ENCODE data around the gene APOE. TPM values are rescaled to one million over a fixed set of nuclear protein-coding genes. Genes with fewer than 3 reads are reported as not detected.

The APOE gene
- total RNA-seq, 2 donors from 2014 or later: 2,216 to 2,598 TPM

DNA sequence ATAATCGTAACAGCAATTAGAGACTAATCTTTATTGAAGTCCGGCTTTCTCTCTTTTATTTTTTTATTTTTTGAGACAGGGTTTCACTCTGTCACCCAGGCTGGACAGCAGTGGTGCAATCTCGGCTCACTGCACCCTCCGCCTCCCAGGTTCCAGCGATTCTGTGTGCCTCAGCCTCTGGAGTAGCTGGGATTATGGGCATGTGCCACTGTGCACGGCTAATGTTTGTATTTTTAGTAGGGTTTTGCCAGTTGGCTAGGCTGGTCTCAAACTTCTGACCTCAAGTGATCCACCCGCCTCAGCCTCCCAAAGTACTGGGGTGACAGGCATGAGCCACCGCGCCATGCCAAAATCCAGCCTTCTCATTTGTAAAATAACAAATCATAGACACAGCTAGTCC lies 44.0 kb downstream of the APOE start:
- peaks cover 1% of the 10 kb centered on the region for H3K36me3 Mint-ChIP-seq (ENCODE audit: low read depth)
- no peaks in the 10 kb centered on the region for H3K4me1 ChIP-seq (ENCODE audit: control insufficient read depth, insufficient read depth, low read length)
- H3K4me3 ChIP-seq (ENCODE audit: low read length): no peak overlapping the region
- no peaks in the 10 kb centered on the region for H3K36me3 ChIP-seq (ENCODE audit: control insufficient read depth, insufficient read depth, low read length)
- TF ChIP-seq, protein P1, sequence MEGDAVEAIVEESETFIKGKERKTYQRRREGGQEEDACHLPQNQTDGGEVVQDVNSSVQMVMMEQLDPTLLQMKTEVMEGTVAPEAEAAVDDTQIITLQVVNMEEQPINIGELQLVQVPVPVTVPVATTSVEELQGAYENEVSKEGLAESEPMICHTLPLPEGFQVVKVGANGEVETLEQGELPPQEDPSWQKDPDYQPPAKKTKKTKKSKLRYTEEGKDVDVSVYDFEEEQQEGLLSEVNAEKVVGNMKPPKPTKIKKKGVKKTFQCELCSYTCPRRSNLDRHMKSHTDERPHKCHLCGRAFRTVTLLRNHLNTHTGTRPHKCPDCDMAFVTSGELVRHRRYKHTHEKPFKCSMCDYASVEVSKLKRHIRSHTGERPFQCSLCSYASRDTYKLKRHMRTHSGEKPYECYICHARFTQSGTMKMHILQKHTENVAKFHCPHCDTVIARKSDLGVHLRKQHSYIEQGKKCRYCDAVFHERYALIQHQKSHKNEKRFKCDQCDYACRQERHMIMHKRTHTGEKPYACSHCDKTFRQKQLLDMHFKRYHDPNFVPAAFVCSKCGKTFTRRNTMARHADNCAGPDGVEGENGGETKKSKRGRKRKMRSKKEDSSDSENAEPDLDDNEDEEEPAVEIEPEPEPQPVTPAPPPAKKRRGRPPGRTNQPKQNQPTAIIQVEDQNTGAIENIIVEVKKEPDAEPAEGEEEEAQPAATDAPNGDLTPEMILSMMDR (conservative IDR thresholded peaks at IDR 0.05): no peak
- no peak overlapping the region for H3K27ac ChIP-seq (ENCODE audit: low read depth, low read length)
- DNase-seq: no peak
- no peaks in the 10 kb centered on the region for H3K27me3 ChIP-seq (ENCODE audit: control insufficient read depth, insufficient read depth, low read length, poor library complexity, severe bottlenecking)
- no peaks in the 10 kb centered on the region for H3K9me3 Mint-ChIP-seq
- H3K27me3 Mint-ChIP-seq (ENCODE audit: insufficient read depth): no peaks in the 10 kb centered on the region
- no peak overlapping the region for H3K27ac Mint-ChIP-seq
- no peaks in the 10 kb centered on the region for H3K9me3 ChIP-seq (ENCODE audit: control insufficient read depth, low read length)
- no peak overlapping the region for H3K9ac ChIP-seq (ENCODE audit: extremely low read depth, low read length, poor library complexity, severe bottlenecking)
- H3K4me1 Mint-ChIP-seq: peaks cover 3% of the 10 kb centered on the region
- no peak overlapping the region for H3K4me3 Mint-ChIP-seq
- 81 to 100% methylated on average over 3 to 9 of the region's 9 CpGs for WGBS, 2 experiments (ENCODE audit: insufficient coverage in 1 of 2, insufficient read length in 1 of 2)

DNA sequence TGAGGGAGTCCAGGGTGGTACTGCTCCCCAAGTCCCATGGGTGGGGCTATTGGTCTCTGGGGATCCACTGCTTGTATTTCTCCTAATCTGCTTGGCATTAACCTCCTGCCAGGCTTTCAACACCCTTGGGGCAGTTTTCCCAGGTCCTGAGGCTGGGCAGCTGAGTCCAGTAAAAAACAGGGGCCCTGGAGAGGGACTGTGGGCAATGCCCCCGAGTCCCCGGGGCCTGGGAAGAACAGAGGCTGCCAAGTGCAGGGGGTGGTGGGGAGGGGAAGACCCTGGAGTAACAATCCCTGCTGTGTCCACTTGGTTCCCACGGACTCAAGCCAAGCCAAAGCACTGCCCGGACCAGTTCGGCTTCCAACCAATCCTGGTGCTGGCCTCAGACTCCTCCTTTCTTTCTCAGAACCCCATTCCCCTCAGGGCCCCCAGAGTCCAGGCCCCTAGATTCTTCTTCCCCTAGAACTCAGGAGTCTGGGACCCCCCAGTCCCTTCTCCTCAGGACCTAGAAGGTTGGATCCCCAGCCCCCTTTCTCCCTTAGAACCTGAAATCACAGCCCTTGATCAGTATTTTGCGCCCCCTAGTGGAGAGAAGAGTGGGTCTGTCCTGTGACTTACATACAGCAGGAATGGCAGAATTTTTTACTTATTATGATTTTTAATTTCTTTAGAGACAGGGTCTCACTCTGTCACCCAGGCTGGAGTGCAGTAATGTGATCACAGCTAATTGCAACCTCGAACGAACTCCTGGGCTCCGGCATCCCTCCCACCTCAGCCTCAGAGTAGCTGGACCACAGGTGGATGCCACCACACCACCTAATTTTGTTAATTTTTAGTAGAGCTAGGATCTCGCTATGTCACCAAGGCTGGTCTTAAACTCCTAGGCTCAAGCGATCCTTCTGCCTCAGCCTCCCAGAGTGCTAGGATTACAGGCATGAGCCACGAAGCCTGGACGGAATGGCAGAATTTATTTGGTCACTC lies 45.9 kb downstream of the APOE start:
- H3K4me1 ChIP-seq (ENCODE audit: control insufficient read depth, insufficient read depth, low read length): peaks cover 4% of the 10 kb centered on the region
- peaks cover 1% of the 10 kb centered on the region for H3K36me3 Mint-ChIP-seq (ENCODE audit: low read depth)
- no peak overlapping the region for H3K4me3 Mint-ChIP-seq
- 63 to 64% methylated on average over 12 to 13 of the region's 13 CpGs for whole genome bisulfite sequencing, 2 experiments (ENCODE audit: insufficient coverage in 1 of 2, insufficient read length in 1 of 2)
- H3K4me1 Mint-ChIP-seq: peaks cover 12% of the 10 kb centered on the region
- TF ChIP-seq, protein P1 (conservative IDR thresholded peaks at IDR 0.05): peak; percentile 96
- H3K9me3 Mint-ChIP-seq: no peaks in the 10 kb centered on the region
- H3K27me3 ChIP-seq (ENCODE audit: control insufficient read depth, insufficient read depth, low read length, poor library complexity, severe bottlenecking): no peaks in the 10 kb centered on the region
- no peaks in the 10 kb centered on the region for H3K9me3 ChIP-seq (ENCODE audit: control insufficient read depth, low read length)
- no peaks in the 10 kb centered on the region for H3K36me3 ChIP-seq (ENCODE audit: control insufficient read depth, insufficient read depth, low read length)
- H3K27me3 Mint-ChIP-seq (ENCODE audit: insufficient read depth): no peaks in the 10 kb centered on the region
- DNase-seq: peak; percentile 85
- H3K4me3 ChIP-seq (ENCODE audit: low read length): no peak overlapping the region
- no peak overlapping the region for H3K27ac ChIP-seq (ENCODE audit: low read depth, low read length)
- H3K27ac Mint-ChIP-seq: peak overlapping the region; percentile 87
- no peak overlapping the region for H3K9ac ChIP-seq (ENCODE audit: extremely low read depth, low read length, poor library complexity, severe bottlenecking)

DNA sequence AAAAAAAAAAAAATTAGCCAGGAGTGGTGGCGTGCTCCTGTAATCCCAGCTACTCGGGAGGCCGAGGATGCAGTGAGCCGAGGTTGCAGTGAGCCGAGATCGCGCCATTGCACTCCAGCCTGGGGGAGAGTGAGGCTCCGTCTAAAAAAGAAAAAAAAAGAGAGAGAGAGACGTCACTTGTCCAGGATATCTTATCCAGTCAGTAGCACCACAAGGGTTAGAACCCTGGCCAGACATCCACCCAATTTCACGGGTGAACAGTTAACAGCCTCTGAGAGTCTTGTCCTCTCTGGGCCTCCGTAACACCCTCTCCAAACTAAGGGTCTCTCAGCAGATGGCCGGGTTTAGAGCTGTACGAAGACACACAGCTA lies 48.7 kb downstream of the APOE start:
- no peaks in the 10 kb centered on the region for H3K9me3 Mint-ChIP-seq
- H3K36me3 ChIP-seq (ENCODE audit: control insufficient read depth, insufficient read depth, low read length): peaks cover 6% of the 10 kb centered on the region
- H3K4me1 Mint-ChIP-seq: peaks cover 20% of the 10 kb centered on the region
- no peaks in the 10 kb centered on the region for H3K9me3 ChIP-seq (ENCODE audit: control insufficient read depth, low read length)
- H3K4me1 ChIP-seq (ENCODE audit: control insufficient read depth, insufficient read depth, low read length): peaks cover 7% of the 10 kb centered on the region
- H3K27ac Mint-ChIP-seq: peak overlapping the region; percentile 99
- 17 to 55% methylated on average over 5 to 13 of the region's 13 CpGs for WGBS, 2 experiments (ENCODE audit: insufficient coverage in 1 of 2, insufficient read length in 1 of 2)
- peak overlapping the region; percentile 92 for H3K27ac ChIP-seq (ENCODE audit: low read depth, low read length)
- DNase-seq: no peak
- peaks cover 1% of the 10 kb centered on the region for H3K36me3 Mint-ChIP-seq (ENCODE audit: low read depth)
- H3K4me3 ChIP-seq (ENCODE audit: low read length): peak overlapping the region; percentile 95
- no peaks in the 10 kb centered on the region for H3K27me3 Mint-ChIP-seq (ENCODE audit: insufficient read depth)
- no peaks in the 10 kb centered on the region for H3K27me3 ChIP-seq (ENCODE audit: control insufficient read depth, insufficient read depth, low read length, poor library complexity, severe bottlenecking)
- peak overlapping the region; percentile 84 for H3K4me3 Mint-ChIP-seq
- peak overlapping the region; percentile 73 for H3K9ac ChIP-seq (ENCODE audit: extremely low read depth, low read length, poor library complexity, severe bottlenecking)
- TF ChIP-seq, protein P1 (conservative IDR thresholded peaks at IDR 0.05): no peak
